Measurements from ENCODE around the gene SP6. TPM values are rescaled to one million over a fixed set of nuclear protein-coding genes. Genes with fewer than 3 reads are reported as not detected.

SP6 gene
- total and polyA plus RNA-seq, 2 experiments from 2014 or later, result 1.3 to 1.7 TPM

GRCh38 chr17:47862621-47863440 lies 11.9 kb upstream of the SP6 start:
- H2AFZ ChIP-seq, result no peak overlapping the region
- 81% methylated on average over 7 of the region's 7 CpGs for WGBS (ENCODE audit: low lambda C conversion rate, missing lambda C conversion rate)

DNA sequence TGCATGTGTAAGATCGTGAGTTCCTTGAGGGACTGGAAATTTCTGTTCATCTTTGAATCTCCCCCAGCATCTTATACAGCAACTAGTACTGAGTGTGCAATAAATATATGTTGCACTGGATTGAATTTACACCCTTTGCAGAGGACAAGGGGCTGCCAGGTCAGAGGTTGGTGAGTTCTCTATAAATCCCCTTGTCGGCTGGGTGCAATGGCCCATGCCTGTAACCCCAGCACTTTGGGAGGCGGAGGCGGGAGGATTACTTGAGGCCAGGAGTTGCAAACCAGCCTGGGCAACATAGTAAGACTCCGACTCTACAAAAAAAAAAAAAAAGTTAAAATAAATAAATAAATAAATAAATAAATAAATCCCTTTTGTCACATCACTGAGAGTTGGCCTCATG lies 9.4 kb upstream of the SP6 start:
- Histone ChIP-seq H3K36me3 (replicated peaks; ENCODE audit: insufficient read depth, low read depth) (no peaks in the 10 kb centered on the region), H3K9me2 (replicated peaks; ENCODE audit: insufficient read depth) (no peaks in the 10 kb centered on the region), H3K4me1 (ENCODE audit: insufficient read depth) (peaks cover 4% of the 10 kb centered on the region), H3K79me2 (no peaks in the 10 kb centered on the region), H3K9me3 (ENCODE audit: low read depth) (no peaks in the 10 kb centered on the region), H3K27me3 (peaks cover 15% of the 10 kb centered on the region), H2AFZ (no peak overlapping the region), H4K20me1 (ENCODE audit: insufficient read depth, poor library complexity, severe bottlenecking) (no peaks in the 10 kb centered on the region), H3K4me3 (no peak overlapping the region), H3K4me2 (no peak overlapping the region), H3K27ac (no peak overlapping the region)
- TF ChIP-seq, protein P1, sequence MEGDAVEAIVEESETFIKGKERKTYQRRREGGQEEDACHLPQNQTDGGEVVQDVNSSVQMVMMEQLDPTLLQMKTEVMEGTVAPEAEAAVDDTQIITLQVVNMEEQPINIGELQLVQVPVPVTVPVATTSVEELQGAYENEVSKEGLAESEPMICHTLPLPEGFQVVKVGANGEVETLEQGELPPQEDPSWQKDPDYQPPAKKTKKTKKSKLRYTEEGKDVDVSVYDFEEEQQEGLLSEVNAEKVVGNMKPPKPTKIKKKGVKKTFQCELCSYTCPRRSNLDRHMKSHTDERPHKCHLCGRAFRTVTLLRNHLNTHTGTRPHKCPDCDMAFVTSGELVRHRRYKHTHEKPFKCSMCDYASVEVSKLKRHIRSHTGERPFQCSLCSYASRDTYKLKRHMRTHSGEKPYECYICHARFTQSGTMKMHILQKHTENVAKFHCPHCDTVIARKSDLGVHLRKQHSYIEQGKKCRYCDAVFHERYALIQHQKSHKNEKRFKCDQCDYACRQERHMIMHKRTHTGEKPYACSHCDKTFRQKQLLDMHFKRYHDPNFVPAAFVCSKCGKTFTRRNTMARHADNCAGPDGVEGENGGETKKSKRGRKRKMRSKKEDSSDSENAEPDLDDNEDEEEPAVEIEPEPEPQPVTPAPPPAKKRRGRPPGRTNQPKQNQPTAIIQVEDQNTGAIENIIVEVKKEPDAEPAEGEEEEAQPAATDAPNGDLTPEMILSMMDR (IDR thresholded peaks at IDR 0.05; ENCODE audit: poor library complexity), result no peak
- TF ChIP-seq EZH2phosphoT487 (IDR thresholded peaks at IDR 0.05; ENCODE audit: low read depth, severe bottlenecking, unreplicated experiment), result no peak
- no peak for DNase-seq (ENCODE audit: low spot score)
- 93% methylated on average over 5 of the region's 5 CpGs for WGBS (ENCODE audit: low lambda C conversion rate, missing lambda C conversion rate)

More at GRCh38 chr17:47862621-47863440, 11.9 kb upstream of the SP6 start:
- H3K9me2 ChIP-seq (replicated peaks; ENCODE audit: insufficient read depth), result no peaks in the 10 kb centered on the region
- no peaks in the 10 kb centered on the region for H3K36me3 ChIP-seq (replicated peaks; ENCODE audit: insufficient read depth, low read depth)
- no peak overlapping the region for H3K4me2 ChIP-seq
- DNase-seq (ENCODE audit: low spot score), result no peak
- H4K20me1 ChIP-seq (ENCODE audit: insufficient read depth, poor library complexity, severe bottlenecking), result no peaks in the 10 kb centered on the region
- TF ChIP-seq, protein P1 (IDR thresholded peaks at IDR 0.05; ENCODE audit: poor library complexity), result no peak
- TF ChIP-seq EZH2phosphoT487 (IDR thresholded peaks at IDR 0.05; ENCODE audit: low read depth, severe bottlenecking, unreplicated experiment) (no peak), EZH2 (IDR thresholded peaks at IDR 0.05; ENCODE audit: borderline replicate concordance) (no peak)
- no peak overlapping the region for H3K27ac ChIP-seq
- peaks cover 9% of the 10 kb centered on the region for H3K4me1 ChIP-seq (ENCODE audit: insufficient read depth)
- no peak overlapping the region for H3K4me3 ChIP-seq
- no peaks in the 10 kb centered on the region for H3K9me3 ChIP-seq (ENCODE audit: low read depth)
- H3K27me3 ChIP-seq, result no peaks in the 10 kb centered on the region
- no peaks in the 10 kb centered on the region for H3K79me2 ChIP-seq

DNA sequence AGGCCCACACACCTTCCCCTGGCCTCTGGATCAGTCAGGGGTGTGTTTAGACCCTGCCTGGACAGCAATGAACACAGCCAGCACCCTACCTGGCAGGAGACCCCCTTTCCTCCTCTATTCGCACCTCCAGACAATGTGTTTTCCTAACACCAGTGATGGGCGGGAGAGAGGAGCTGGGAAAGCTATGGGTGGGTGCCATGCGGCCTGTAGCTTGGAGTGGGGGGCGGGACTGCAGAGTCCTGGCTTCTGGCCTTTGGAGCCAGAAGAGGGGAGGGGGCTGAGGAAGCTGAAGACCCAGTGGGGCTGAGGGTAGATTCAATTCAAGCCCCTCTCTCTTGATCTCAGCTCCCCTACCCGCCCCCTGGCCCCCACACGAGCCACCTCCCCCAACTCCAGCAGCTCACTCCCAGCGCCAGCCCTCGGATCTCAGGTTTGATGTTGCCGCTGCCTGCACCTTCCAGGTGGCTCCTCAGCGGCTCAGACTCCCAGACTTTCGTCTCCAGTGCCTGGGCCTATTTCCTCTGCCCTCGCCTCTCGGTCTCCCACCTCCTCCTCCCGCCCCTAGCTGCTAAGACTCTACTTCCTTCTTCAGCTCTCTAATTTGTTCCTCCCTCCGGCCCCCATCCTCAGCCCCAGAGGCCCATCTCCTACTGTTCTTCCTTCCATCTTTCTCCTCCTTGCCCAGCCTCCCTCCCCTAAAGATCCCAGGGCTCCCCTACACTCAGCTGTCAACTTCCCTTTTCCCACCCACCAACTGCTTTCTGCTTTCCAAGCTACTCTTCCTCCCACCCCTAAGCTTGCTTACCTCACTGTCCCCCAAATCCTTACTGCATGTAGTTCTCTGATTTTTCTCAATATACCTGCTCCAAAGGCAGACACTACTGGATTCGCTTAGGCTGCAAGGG lies 6.8 kb upstream of the SP6 start:
- Histone ChIP-seq H3K9me2 (replicated peaks; ENCODE audit: insufficient read depth) (no peaks in the 10 kb centered on the region), H3K79me2 (no peaks in the 10 kb centered on the region), H3K4me3 (no peak overlapping the region), H3K27ac (no peak overlapping the region), H4K20me1 (ENCODE audit: insufficient read depth, poor library complexity, severe bottlenecking) (no peaks in the 10 kb centered on the region), H3K9me3 (ENCODE audit: low read depth) (no peaks in the 10 kb centered on the region), H3K4me1 (ENCODE audit: insufficient read depth) (peaks cover 3% of the 10 kb centered on the region), H3K4me2 (no peak overlapping the region), H3K27me3 (peaks cover 41% of the 10 kb centered on the region), H2AFZ (no peak overlapping the region), H3K36me3 (replicated peaks; ENCODE audit: insufficient read depth, low read depth) (no peaks in the 10 kb centered on the region)
- WGBS (ENCODE audit: low lambda C conversion rate, missing lambda C conversion rate), result 77% methylated on average over 8 of the region's 16 CpGs
- no peak for DNase-seq (ENCODE audit: low spot score)
- no peak for TF ChIP-seq EZH2phosphoT487 (IDR thresholded peaks at IDR 0.05; ENCODE audit: low read depth, severe bottlenecking, unreplicated experiment)
- TF ChIP-seq, protein P1 (IDR thresholded peaks at IDR 0.05; ENCODE audit: poor library complexity), result no peak
- no peak for TF ChIP-seq EZH2 (IDR thresholded peaks at IDR 0.05; ENCODE audit: borderline replicate concordance)

Data from hepatocyte (in vitro differentiated cells).